ENCODE results near the gene MRPL43.

The MRPL43 gene

DNA sequence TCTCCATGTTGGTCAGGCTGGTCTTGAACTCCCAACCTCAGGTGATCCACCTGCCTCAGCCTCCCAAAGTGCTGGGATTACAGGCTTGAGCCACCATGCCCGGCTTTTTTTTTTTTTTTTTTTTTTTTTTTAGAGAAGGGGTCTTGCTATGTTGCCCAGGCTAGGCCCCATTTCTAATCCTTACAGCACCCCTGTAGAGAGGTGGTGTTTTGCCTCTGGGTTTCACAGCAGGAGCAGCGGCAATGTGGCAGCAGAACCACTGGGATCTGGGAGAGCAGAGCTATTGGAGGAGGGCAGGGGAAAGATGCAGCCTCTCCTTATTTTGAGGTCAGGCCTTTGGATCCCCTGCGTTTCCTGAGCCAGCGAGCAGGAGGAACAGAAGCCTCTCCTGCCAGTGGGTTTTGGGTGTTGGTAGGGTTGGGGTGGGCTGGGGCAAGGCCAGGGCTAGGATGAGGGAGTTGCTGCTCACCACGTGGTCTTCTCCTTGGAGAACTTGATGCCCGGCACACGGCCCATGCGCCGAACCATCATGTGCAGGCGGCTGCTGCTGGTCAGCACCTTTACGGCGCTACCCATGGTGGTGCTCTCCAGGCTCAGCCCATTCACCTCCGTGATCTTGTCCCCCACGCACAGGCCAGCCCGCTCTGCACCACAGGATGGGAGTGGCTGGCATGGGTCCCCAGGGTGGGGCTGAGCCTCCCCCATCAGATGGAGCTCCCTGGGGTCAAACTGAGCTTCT, 35.8 kb upstream of the MRPL43 start:
- H3F3A ChIP-seq (ENCODE audit: low read depth): no peaks in the 10 kb centered on the region; the same call in 1 of the 2 replicates
- H3K36me3 ChIP-seq (ENCODE audit: insufficient read depth, low read length): no peaks in the 10 kb centered on the region
- H3K4me1 ChIP-seq (ENCODE audit: insufficient read depth, low read length, poor library complexity, severe bottlenecking): no peaks in the 10 kb centered on the region
- H3K4me3 ChIP-seq (ENCODE audit: low read length, poor library complexity, severe bottlenecking): no peak overlapping the region
- no peak overlapping the region for H2AFZ ChIP-seq (ENCODE audit: low read length)
- H3K27me3 ChIP-seq (ENCODE audit: insufficient read depth, low read length, poor library complexity, severe bottlenecking): no peaks in the 10 kb centered on the region
- no peak overlapping the region for H3K4me2 ChIP-seq (ENCODE audit: low read depth, low read length, poor library complexity, severe bottlenecking)
- H3K9ac ChIP-seq (ENCODE audit: low read depth, low read length, poor library complexity, severe bottlenecking): no peak overlapping the region
- H3K9me3 ChIP-seq (ENCODE audit: insufficient read depth, low read depth, low read length): no peaks in the 10 kb centered on the region
- no peaks in the 10 kb centered on the region for H3K79me2 ChIP-seq (ENCODE audit: insufficient read depth, low read length)
- TF ChIP-seq, protein P1, sequence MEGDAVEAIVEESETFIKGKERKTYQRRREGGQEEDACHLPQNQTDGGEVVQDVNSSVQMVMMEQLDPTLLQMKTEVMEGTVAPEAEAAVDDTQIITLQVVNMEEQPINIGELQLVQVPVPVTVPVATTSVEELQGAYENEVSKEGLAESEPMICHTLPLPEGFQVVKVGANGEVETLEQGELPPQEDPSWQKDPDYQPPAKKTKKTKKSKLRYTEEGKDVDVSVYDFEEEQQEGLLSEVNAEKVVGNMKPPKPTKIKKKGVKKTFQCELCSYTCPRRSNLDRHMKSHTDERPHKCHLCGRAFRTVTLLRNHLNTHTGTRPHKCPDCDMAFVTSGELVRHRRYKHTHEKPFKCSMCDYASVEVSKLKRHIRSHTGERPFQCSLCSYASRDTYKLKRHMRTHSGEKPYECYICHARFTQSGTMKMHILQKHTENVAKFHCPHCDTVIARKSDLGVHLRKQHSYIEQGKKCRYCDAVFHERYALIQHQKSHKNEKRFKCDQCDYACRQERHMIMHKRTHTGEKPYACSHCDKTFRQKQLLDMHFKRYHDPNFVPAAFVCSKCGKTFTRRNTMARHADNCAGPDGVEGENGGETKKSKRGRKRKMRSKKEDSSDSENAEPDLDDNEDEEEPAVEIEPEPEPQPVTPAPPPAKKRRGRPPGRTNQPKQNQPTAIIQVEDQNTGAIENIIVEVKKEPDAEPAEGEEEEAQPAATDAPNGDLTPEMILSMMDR (conservative IDR thresholded peaks at IDR 0.05; ENCODE audit: low read length): no peak
- no peak for TF ChIP-seq EZH2phosphoT487 (IDR thresholded peaks at IDR 0.05; ENCODE audit: borderline replicate concordance)
- H3K9me2 ChIP-seq (replicated peaks; ENCODE audit: low read depth, low read length): no peaks in the 10 kb centered on the region
- no peaks in the 10 kb centered on the region for H4K20me1 ChIP-seq (ENCODE audit: insufficient read depth, low read length, poor library complexity, severe bottlenecking)

DNA sequence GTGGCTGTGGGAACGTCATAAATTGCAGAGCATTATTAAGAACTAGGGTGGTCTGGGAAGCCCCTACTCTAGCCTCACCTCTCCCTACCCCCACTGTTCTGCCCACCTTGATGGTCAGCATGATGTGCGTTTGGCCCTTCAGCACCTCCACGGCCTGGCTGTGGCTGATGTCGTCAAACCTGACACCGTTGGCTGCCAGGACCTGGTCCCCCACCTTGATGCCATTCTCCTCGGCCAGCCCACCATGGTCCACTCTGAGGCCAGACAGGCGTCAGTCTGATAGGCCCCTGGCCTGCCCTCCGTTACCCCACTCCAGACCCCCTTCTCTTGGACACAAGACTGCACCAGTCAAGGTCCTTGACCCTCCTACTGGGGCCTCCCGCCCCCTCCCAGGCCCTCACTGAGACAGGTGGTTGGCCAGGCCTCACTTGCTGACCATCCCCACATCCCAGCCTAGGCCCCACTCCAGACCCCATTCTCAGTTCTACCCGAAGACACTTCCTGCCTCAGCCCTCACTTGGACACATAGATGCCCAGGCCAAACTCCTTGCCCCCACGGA, 34.5 kb upstream of the MRPL43 start:
- Histone ChIP-seq H3K9ac (ENCODE audit: low read depth, low read length, poor library complexity, severe bottlenecking) (no peak overlapping the region), H3K27me3 (ENCODE audit: insufficient read depth, low read length, poor library complexity, severe bottlenecking) (no peaks in the 10 kb centered on the region), H3K9me2 (replicated peaks; ENCODE audit: low read depth, low read length) (no peaks in the 10 kb centered on the region), H4K20me1 (ENCODE audit: insufficient read depth, low read length, poor library complexity, severe bottlenecking) (no peaks in the 10 kb centered on the region), H3K4me2 (ENCODE audit: low read depth, low read length, poor library complexity, severe bottlenecking) (no peak overlapping the region), H3K4me1 (ENCODE audit: insufficient read depth, low read length, poor library complexity, severe bottlenecking) (no peaks in the 10 kb centered on the region), H3K9me3 (ENCODE audit: insufficient read depth, low read depth, low read length) (no peaks in the 10 kb centered on the region), H3K36me3 (ENCODE audit: insufficient read depth, low read length) (no peaks in the 10 kb centered on the region), H3K79me2 (ENCODE audit: insufficient read depth, low read length) (no peaks in the 10 kb centered on the region), H3F3A (ENCODE audit: low read depth) (no peaks in the 10 kb centered on the region; the same call in 1 of the 2 replicates), H3K4me3 (ENCODE audit: low read length, poor library complexity, severe bottlenecking) (no peak overlapping the region), H2AFZ (ENCODE audit: low read length) (no peak overlapping the region)
- TF ChIP-seq, protein P1 (conservative IDR thresholded peaks at IDR 0.05; ENCODE audit: low read length): no peak
- no peak for TF ChIP-seq EZH2phosphoT487 (IDR thresholded peaks at IDR 0.05; ENCODE audit: borderline replicate concordance)

DNA sequence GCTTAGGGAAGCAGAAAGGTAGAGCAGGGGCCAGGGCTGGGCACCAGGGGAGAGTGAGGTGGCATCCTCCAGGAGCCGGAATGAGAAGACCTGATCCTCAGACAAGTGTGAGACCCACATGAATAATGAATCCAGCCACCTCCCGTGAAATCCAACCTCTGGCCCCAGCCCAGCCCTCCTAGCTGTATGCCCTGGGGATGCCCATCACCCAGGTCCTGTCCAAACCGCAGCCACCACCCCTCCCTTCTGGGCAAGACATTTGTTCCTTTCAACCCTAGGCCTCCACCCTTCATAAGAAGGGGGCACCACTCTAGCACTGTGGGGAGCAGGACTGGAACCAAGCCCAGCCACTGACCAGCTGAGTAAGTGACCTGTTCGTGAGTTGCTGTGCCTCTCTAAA, 33.9 kb upstream of the MRPL43 start:
- Histone ChIP-seq H2AFZ (ENCODE audit: low read length) (no peak overlapping the region), H3K4me1 (ENCODE audit: insufficient read depth, low read length, poor library complexity, severe bottlenecking) (no peaks in the 10 kb centered on the region), H3K27me3 (ENCODE audit: insufficient read depth, low read length, poor library complexity, severe bottlenecking) (no peaks in the 10 kb centered on the region), H3K79me2 (ENCODE audit: insufficient read depth, low read length) (no peaks in the 10 kb centered on the region), H3K4me2 (ENCODE audit: low read depth, low read length, poor library complexity, severe bottlenecking) (no peak overlapping the region), H3K9me3 (ENCODE audit: insufficient read depth, low read depth, low read length) (no peaks in the 10 kb centered on the region), H3K36me3 (ENCODE audit: insufficient read depth, low read length) (no peaks in the 10 kb centered on the region), H3K4me3 (ENCODE audit: low read length, poor library complexity, severe bottlenecking) (no peak overlapping the region), H3K9ac (ENCODE audit: low read depth, low read length, poor library complexity, severe bottlenecking) (no peak overlapping the region), H4K20me1 (ENCODE audit: insufficient read depth, low read length, poor library complexity, severe bottlenecking) (no peaks in the 10 kb centered on the region), H3K9me2 (replicated peaks; ENCODE audit: low read depth, low read length) (no peaks in the 10 kb centered on the region), H3F3A (ENCODE audit: low read depth) (no peaks in the 10 kb centered on the region; the same call in 1 of the 2 replicates)
- no peak for TF ChIP-seq EZH2phosphoT487 (IDR thresholded peaks at IDR 0.05; ENCODE audit: borderline replicate concordance)
- TF ChIP-seq, protein P1 (conservative IDR thresholded peaks at IDR 0.05; ENCODE audit: low read length): no peak
